DMS53 treated with DMSO at 0.1 percent for 48 hours (cell line): Measurements from ENCODE around the gene PIAS1.
"Not testable (repeated sequence)": the region's sequence is repeated elsewhere in the genome, so short reads cannot be mapped to it uniquely, and the experiment has no call there.

Experiments
- DNase-seq: peaks from one replicate; lab custom pipeline; 2025; ENCODE audit not compliant: unreplicated experiment; lab: John Stamatoyannopoulos, UW

Gene PIAS1

DNA sequence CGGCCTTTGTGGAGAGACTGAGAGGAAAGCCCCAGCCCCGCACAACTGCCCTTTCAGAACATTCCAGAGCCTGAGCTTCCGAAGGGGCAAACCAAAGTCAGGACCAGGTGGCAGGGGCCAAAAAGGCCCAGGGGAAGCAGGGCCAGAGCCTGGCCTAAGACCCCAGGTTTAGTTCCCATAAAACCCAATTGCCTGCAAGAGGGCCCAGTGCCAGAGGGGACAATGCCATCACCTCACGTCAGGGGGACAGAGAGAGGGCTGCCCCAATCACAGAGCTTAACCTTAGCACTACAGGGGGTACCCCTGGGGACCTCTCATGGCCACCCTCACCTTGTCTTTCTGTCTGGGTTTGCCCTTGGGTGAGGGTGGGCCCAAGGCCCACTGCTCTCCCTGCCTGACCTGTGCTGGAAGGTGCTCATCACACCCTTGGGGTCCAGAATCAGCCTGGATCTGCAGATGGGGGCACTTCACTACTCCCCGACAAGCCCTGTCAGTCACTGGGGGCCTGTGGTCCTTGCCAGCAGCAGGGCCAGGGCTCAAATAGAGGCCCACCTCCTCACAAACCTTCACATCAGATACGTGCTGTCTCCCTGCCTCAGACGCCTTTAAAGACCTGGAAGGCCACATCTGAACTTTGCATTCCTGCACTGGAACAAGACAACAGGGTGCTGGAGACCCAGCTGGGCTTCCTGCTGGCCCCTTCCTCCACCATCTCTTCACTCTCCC, 147.2 kb downstream of the PIAS1 start:
- DNase-seq: no peak

DNA sequence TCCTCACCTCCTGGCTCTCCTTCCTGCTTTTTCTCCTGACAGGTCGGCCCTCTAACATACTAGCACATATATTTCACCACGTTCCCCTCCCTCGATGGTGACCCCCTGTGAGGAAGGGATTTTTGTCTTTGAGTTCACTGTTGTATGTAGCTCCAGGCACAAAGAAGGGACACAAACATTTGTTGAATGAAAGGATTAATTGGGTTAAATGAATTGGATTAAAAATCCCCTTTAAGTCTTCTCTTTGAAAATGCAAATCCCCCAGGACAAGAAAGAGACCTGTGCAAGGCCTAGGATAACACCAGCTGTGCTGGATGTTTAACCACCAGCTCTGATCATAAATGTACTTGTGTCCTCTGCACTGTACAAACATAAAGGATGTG, 147.8 kb downstream of the PIAS1 start:
- DNase-seq: no peak

DNA sequence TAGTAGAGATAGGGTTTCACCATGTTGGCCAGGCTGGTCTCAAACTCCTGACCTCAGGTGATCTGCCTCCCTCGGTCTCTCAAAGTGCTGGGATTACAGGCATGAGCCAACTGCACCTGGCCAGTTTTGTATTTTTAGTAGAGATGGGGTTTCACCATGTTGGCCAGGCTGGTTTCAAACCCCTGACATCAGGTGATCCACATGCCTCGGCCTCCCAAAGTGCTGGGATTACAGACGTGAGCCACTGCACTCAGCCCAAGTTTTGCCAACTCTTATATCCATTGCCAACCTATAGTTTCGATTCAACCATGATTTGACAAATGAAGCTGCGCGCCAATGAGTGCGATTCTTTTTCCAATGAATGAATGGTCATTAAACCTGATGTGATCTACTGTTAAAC, 148.9 kb downstream of the PIAS1 start:
- DNase-seq: not testable (repeated sequence)

DNA sequence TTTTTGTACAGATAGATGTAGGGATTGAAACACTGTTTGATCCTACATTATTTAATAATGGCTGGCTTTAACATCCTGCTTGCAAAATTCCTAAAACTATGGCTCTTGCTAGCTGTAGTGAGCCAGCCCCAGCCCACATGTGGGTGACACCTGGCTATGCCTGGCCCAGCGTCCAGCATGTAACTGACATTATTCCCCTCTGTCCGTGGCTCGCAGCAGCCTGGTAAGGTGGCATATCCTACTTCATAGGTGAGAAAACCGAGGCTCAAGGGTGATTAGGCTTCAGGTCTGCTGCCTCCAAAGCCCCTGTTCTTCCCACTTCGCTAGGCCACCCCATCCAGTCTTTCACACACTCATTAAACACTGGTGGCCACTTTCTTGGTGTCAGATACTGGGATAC, 149.4 kb downstream of the PIAS1 start:
- DNase-seq: no peak

DNA sequence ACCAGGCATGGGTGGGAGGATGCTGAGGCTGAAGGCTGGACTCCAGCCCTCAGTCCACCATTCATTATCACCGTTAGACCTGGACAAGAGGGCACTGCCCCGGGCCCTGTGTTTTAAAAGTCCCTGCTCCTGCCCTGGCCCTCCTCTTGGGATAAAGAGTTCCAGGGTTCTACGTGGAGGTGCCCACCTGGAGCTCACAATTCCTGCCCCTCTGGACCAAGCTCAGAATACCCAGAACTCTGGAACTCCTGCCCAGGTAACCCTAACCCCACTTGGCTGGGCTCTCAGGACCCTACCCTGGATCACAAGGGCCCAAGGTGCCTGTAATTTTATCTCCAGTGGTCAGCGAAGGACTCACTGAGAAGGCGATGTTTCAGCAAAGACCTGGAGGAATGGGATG, 149.8 kb downstream of the PIAS1 start:
- no peak for DNase-seq

DNA sequence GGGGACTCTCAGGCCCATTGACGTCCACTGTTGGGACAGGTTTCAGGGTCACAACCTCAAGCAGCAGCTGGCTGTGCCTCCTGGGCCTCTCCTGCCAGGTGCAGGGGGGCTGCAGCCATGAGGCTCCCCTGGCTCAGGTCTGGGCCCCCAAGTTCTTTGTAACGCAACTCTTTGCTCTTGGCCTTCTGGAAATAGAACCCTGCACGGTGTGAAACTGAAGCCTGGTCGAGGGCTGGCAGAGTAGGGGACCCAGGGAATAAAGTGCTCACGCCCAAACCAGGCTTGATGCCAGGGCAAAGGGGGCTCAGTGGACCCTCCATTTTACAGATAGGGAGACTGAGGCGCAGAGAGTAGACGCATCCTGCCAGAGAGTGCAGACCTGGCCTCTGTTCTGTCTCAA, 150.2 kb downstream of the PIAS1 start:
- no peak for DNase-seq

DNA sequence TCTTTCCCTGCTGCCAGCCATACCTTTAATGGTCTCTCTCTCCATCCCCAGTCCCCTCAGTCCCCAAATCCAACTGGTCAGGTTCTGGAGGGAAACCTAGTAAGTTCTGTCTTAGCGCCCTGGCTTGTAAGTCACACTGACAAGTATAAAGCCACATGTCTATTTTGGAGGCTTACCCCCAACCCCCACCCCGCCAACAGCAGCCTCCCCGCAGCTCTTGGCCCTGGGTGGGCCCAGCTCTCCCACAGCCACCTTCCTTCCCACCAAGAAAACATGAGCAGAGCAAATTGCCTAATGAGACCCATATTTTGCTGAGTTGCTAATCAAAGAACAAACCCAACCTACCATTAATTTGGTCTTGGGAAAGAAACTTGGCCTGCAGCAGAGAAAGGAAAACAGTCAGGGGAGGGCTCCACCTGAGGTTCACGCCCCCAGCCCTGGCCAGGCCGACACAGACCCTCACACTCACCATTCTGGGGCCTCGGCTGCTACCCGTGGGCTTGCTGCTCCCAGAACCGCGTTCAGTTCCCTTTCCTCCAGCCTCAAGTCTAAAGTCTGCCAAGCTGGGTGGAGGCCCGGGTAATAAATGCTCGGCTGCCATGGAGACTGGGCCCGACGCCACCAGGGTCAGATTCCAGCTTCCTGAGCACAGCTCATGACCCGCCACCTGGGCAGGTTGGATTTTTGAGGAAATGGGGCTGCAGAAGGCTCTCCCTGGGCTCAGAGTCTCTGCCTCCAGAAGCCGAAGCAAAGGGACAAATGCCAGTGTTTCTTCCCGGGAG, 150.9 kb downstream of the PIAS1 start, which contains the start of gene CALML4:
TSS of gene CALML4 (minus strand) at position 557 of the 782 bp plus-strand sequence. CDS start at position 472, 85 bp downstream.
- no peak for DNase-seq

DNA sequence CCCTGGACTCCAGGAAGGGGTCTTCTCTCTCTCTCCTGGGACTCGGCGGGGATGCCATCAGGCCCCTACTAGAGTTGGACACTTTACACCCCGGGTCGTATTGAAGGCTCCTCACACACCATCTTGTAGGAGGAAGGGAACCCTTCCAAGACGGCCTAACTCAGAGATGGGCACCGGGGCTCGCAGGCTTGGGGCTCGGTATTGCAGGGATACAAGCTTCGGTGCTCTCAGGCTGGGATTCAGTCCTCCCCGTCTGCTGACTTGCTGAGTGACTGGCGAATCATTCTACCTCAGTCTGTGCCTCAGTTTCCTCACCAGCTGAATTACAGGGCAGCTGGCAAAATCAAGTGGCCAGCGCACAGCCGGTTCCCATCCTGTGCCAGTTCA, 151.4 kb downstream of the PIAS1 start:
- DNase-seq: no peak

DNA sequence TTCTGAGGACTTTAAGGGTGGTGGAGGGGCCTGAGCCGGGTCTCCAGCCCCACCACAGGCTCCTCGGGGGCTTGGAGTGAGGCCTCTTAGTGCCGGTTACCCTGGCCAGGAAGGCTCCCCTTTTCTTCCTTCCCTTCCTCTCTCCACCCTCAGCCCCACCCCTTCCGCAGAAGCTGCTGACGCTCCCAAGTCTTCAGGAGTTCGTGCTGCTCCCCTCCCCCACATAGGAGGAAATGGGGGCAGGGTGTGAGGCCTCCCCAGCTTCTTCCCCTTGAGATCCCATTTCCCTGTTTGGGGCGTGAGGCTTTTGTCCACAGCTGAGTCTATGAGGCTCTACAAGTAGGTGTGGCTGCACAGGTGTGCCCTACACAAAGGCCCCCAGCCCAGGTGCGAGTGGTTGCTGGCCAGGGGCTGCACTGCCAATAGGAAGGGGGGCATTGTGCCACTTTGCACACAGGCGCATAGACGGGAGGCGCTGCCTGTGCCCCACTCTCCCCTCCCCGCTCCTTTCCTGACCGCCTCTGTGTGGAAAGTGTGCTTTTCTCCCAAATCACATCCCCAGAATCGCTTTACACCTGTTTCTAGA, 151.9 kb downstream of the PIAS1 start:
- DNase-seq: no peak

DNA sequence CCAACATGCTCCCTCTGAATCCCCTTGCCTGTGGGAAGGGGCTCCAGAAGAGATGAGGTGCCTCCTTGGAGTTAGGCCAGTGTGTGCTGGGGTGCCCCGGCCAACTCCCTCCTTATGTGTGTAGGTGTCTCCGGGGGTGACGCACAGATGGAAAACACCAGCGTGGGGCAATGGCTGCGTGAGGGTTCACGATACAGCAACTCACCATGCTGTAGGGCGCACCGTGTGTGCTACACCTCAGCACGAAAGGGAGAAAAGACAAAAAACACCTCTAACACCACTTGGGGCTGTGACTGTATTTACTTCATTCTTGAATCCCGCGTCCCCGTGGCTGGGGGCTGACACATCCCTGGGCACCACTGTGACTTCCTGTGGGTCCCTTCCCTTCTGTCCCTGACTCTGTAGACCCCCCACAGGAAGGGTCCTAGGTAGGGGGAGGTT, 152.6 kb downstream of the PIAS1 start:
- no peak for DNase-seq

DNA sequence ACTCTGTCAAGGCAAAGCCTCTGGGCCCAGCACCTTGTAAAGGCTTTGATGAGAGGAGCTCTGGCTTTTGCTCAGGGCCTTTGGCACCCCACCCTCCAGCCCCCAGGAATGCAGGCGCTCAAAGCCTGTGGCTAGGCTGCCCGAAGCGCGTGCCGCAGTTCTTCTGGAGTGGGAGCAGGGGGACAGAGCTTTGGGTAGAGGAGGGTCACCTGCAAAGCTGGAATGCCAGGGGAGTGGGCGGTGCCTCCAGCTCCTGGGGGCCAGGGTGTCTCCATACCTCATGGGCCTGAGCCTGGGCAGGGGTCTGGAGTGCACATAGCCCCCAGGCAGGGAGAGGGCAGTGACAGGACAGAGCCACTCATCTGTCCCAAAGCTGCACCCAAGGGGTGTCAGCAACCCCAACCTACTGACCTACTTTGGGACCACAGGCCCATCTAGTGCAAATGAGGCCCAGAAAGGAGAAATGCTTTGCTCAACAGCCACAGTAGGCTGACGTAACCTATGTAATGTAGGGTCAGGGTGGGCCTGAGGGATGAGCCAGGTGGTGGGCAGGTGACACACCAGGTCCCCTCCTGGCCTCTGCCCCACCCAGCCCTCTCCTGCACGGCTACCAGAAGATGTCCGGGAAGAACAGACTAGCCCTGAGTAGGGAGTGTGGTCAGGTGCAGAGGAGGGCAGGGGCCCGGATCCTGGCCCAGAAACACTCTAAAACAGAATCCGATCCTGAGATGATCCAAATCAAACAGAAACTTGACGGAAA, 153.2 kb downstream of the PIAS1 start:
- DNase-seq: no peak

DNA sequence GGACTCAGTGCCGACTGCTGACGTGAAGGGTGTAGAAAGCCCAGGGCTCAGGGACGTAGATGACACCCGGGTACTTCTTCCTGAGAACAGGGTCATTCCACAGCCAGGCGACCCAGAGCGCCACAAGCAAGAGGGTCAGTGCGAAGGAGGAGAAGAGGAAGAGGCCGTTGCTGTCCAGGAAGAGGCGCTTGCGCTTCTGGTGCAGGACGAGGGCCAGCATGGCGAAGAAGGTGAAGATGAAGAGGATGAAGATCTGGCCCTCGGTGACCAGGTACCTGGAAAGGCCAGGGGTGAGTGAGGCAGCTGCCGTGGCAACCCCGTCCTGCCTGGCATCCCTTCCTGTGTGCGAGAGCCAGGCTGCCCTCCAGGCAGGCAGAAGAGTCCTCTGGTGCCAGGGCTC, 154.0 kb downstream of the PIAS1 start:
- DNase-seq: no peak

DNA sequence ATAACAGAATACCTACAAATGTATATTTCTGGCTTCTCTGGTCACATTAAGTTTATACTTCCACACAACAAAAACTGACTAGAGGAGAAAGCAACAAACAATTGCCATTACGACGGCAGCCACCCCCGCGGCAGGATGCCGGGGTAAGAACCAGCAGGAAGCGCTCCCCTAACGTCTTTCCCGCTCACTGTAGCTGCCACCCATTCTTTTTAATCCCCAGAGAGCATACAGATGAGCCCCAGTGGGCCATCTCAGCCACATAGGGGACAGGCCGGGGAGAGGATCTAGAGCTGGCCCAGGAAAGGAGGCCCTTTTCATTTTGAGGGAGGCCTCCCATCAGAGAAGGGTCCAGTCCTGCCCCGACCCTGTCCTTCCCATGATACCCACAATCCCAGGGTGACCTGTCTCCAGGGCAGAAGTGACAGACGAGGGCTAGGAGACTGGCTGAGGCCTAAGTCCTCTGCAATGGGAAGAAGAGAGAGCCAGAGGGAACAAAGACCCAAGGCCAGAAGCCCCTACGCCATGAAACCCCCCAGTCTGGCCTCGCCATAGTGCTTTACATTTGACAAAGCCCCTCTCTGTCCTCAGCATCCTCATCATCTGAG, 154.6 kb downstream of the PIAS1 start:
- DNase-seq: no peak

DNA sequence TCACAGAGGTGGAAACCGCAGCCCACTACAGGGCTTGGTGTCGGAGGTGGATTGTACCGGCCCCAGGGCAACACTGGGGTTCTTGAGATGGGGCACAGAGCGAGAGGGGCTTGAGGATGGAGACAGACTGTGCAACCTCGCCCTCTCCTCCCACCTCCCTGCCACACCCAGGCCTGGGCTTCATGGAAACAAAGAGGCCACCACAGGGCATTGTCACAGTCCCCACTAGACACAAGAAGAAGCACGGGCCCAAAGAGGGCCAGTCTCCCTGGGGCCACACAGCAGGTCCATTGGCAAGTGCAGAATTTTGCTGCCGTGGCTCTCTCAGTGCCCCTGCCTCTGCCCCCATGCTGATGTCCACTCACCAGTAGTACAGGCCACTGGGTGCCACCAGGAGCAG, 155.2 kb downstream of the PIAS1 start:
- no peak for DNase-seq

DNA sequence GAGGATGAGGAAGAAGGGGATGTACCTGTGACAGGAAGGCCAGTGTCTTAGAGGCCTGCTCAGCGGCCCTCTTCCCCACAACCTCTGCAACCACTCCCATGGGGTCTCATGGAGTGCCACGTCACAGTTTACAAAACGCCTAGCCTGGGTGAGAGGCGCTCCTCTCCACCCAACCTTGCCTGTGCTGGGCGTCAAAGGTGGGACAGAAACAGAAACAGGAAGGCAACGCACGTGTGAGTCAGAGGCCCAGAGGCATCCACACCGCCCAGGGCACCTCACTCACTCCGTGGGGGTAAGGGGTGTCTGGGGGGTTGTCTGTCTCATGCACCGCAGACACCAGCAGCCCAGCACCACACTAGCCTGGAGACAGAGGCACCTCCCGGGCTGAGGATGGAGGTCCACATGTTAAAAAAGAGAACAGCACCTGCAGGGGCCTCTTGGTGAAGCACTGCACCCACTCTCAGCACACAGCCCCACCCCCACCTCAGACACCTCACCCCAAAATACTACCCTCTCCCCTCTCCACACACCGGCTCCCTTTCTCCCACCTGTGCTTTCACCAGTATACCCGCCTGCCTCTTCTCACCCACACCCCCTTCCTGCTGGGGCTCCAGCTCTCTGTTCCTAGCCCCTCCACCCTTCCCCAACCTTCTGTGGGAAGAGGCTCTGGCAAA, 155.8 kb downstream of the PIAS1 start:
- DNase-seq: no peak

DNA sequence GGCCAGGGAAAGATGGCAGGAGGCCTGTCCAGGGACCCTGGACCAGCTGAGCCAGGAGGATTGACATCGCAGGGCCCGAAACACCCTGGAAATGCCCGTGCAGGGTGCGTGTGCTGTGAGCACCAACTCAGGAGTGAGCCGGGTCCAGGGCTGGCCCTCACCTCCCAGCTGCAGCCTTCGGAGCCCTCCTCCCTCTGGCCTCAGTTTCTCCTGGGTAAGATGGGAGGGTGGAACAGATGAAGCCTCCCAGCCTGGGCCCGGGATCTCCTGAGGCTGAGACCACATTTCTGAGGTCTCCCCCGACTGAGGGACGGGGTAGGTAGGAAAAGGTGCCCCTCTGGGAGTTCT, 156.3 kb downstream of the PIAS1 start:
- no peak for DNase-seq

DNA sequence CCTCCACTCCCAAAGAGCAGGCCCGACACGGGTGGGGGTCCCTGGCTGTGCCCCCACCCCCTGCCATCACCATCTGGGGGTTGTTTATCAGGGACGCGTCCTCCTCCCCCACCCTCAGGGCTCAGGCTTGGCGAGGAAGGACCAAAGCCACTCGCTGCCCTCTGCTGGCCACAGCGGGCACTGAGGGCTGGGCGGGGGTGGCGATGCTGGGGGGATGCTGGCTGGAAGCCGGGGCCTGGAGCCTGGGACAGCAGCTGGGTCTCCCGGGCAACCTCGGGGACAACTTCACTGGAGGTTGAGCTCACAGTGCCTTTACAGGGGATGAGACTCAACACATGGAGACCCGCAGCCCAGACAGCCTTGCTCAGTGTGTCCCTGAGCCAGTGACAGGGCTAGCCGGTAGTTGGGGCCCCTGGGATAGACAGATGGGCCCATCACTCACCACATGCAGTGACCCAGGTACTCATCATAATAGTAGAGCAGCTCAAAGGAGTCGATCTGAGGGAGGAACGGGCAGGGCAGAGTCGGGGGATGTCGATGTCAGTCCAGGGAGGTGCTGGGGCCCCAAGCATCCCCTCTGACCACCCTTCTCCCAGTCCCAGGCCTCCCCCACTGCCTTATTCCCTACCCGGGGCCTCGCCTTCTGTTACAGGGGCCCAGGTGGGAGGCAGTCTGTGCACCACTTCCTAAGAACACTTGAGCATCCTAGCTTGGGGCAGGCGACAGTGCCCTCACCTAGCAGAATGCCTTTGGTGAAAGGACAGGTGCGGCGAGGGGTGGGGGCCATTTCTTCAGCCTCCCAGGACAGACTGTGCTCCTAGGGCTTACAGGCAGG, 156.9 kb downstream of the PIAS1 start:
- DNase-seq: no peak

DNA sequence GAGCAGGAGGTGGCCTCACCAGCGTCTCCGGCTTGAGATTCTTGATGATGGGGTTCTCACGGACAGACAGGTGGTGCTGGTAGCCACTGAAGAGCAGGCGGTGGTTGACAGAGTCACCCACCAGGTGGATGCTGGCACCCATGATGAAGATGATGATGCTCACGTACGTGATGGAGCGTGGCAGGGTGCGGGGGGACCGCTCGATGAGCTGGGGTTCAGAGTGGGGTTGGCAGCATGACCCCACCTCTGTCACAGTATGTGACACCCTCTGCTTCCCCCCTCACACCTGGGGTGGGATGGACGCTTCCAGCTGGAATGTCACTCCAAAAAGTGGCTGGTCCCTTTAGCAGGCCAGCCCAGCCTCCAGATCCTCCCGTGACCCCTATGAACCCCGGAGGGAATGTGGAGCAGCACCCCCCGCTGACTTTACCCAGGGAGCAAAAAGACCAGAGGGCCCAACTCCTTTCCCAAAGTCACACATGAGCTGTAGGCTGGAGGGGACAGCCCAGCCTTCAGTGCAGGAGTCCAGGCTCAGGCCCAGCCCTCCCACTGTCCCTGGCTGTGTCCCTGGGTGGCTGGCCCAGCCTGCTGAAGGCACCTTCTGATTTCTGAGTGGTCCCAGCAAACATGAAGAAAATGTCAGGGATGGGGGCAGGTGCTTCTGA, 157.7 kb downstream of the PIAS1 start:
- no peak for DNase-seq

DNA sequence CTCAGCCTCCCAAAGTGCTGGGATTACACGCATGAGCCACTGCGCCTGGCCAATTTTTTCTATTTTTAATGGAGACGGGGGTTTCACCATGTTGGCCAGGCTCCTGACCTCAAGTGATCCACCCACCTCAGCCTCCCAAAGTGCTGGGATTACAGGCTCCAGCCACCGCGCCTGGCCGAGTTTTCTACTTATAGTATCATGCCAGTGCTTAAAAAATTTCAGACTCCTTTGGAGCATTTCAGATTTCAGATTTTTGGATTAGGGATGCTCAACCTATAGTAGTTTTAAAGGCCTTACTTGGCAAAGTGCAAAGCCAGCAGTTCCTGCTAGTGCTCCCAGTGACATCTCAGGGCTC, 159.4 kb downstream of the PIAS1 start:
- DNase-seq: not testable (repeated sequence)
